Heart right ventricle (tissue), 16 donors: Measurements from ENCODE around the gene LDLRAD4. TPM values are rescaled to one million over a fixed set of nuclear protein-coding genes. Genes with fewer than 3 reads are reported as not detected.
A peak's percentile ranks its signal among the peaks of the same experiment; 100 is the strongest.

Source experiments
- ATAC-seq, 8 donors: fragments of 200-7000 bp; cut with Tn5 transposase; one replicate each; pipeline ENCODE4 v1.9.1; 2020; ENCODE audit warnings: mild to moderate bottlenecking in 8 of 8, moderate library complexity in 8 of 8, moderate number of reproducible peaks in 1 of 8
- DNase-seq, 2 donors: peaks; one replicate each; pipeline ENCODE4 v3.0.0-alpha.2; 2020
- H3K27ac ChIP-seq, 10 donors: fragments of 200-600 bp; sonication (generic) in 2 of 10; one replicate each; pipeline versions ENCODE4 v1.5.0 to v1.8.0; 2020 to 2022; ENCODE audit warnings: mild to moderate bottlenecking in 3 of 10
- H3K27me3 ChIP-seq, 7 donors: fragments of 200-600 bp; one replicate each; pipeline ENCODE4 v1.8.0; 2021 to 2022; ENCODE audit warnings: mild to moderate bottlenecking in 2 of 7
- H3K36me3 ChIP-seq, 9 donors: fragments of 200-600 bp; sonication (generic) in 1 of 9; one replicate each; pipeline versions ENCODE4 v1.5.0 to v1.8.0; 2020 to 2022; ENCODE audit warnings: mild to moderate bottlenecking in 2 of 9
- H3K4me1 ChIP-seq, 9 donors: fragments of 200-600 bp; sonication (generic) in 1 of 9; one replicate each; pipeline versions ENCODE4 v1.5.0 to v1.8.0; 2020 to 2022; ENCODE audit warnings: mild to moderate bottlenecking in 4 of 9
- H3K4me3 ChIP-seq, 10 donors: fragments of 200-600 bp; sonication (generic) in 2 of 10; one replicate each; pipeline versions ENCODE4 v1.5.0 to v1.8.0; 2020 to 2022; ENCODE audit warnings: mild to moderate bottlenecking in 7 of 10, moderate library complexity in 2 of 10
- H3K9me3 ChIP-seq, 11 donors: fragments of 200-600 bp in 10 of 11; sonication (generic) in 2 of 11; one replicate each; pipeline versions ENCODE4 v1.5.0 to v1.8.0; 2013 to 2022; ENCODE audit warnings: mild to moderate bottlenecking in 2 of 11, control low read depth in 1 of 11, moderate library complexity in 1 of 11
- WGBS, 2 donors: extraction: QIAGEN DNeasy Blood & Tissue Kit; methylation state at CpG; one replicate each; pipeline ENCODE4 v1.1.7; 2013; ENCODE audit warnings: inconsistent platforms in 1 of 2; 5-methylcytosine and 5-hydroxymethylcytosine counted together
- intact Hi-C, 10 donors: fragments of 100-400 bp; cut with DNase I; formaldehyde crosslinking; loops; one replicate each; pipeline versions ENCODE4 v1.11.1 to v1.14.2; 2022
- polyA plus RNA-seq, 2 donors: library from polyadenylated mRNA; stranded (reverse); fragments of 200-250 nt; gene quantifications; one replicate each; pipeline ENCODE4 v1.2.3, GENCODE V29; 2013
- total RNA-seq, 10 donors: library from RNA; stranded (reverse); fragmentation: NEBNext Ultra II Directional in 3 of 10; extraction: Animal tissue kit (Norgen Biotek cat#: 25700) in 3 of 10; gene quantifications; one replicate each; pipeline versions ENCODE4 v1.2.1 to v1.2.4, GENCODE V29; 2021 to 2023
- TF ChIP-seq, protein P1 (sequence below), 9 donors: fragments of 200-600 bp; sonication (generic) in 2 of 9; IDR thresholded peaks; one replicate each; pipeline versions ENCODE4 v1.5.0 to v1.8.0; 2021 to 2022; ENCODE audit warnings: antibody characterized with exemption in 9 of 9, mild to moderate bottlenecking in 5 of 9, moderate library complexity in 1 of 9
- donor health status: Arrhythmogenic right ventricular cardiomyopathy.
- donor health status: ischemic (EF 13 %, LVEDD 7.1; RV severe dilation, severe dysfunction).
- donor health status: healthy with polysubstance abuse.
- donor health status: DM: no; HTN: yes; CAD: no.
- donor health status: DM: no; HTN: no; CAD: no.
- donor health status: ischemic (EF 25% LVEDD 6.9; RV normal size, moderate dysfunction).
- donor health status: ischemic (EF 25% LVEDD 5.7; RV mildly dilated, moderate dysfunction).
- donor health status: healthy.
- donor health status: DM: yes; HTN: yes; CAD: no.
- donor health status: Ischemic cardiomyopathy.
- donor health status: ischemic (EF 35%, LVEDD 5.7; RV mildly dilated, moderate dysfunction).
- donor health status: nonischemic (EF 11% LVEDD 7.7; RV severe dilation, severe dysfunction).
- donor health status: DM: yes; HTN: yes; CAD: no.
- donor health status: PGD.
- donor health status: ischemic (EF 29% LVEDD 5.4; RV normal size, mild dysfunction).
- donor health status: nonischemic (EF 23%, LVEDD 6.1; RV moderate dilation, normal function).

Gene LDLRAD4
- total and polyA plus RNA-seq, 12 donors, result 5.4 to 74.6 (median 34.6) TPM

DNA sequence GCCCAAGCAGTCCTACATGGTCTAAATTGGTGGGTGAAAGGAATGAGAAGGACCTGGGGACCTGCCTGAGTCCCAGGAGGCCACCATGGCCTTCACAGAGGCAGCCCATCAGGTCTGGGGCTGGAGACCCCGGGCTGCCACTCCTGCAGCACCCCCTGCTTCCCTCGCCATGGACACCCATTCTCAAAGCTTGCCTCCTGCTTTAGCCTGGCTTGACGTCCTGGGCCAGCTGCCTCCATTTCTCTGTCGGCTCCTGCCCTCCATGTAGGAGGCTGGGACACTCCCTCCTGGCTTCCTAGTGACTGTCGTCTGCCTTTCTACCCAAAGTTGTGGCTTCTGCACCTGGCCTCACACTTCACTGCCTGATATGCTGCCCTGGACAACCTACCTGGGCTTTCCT, 309.2 kb downstream of the LDLRAD4 start:
- 87 to 94% methylated on average over 5 of the region's 5 CpGs for WGBS, 2 donors
- TF ChIP-seq, protein P1, sequence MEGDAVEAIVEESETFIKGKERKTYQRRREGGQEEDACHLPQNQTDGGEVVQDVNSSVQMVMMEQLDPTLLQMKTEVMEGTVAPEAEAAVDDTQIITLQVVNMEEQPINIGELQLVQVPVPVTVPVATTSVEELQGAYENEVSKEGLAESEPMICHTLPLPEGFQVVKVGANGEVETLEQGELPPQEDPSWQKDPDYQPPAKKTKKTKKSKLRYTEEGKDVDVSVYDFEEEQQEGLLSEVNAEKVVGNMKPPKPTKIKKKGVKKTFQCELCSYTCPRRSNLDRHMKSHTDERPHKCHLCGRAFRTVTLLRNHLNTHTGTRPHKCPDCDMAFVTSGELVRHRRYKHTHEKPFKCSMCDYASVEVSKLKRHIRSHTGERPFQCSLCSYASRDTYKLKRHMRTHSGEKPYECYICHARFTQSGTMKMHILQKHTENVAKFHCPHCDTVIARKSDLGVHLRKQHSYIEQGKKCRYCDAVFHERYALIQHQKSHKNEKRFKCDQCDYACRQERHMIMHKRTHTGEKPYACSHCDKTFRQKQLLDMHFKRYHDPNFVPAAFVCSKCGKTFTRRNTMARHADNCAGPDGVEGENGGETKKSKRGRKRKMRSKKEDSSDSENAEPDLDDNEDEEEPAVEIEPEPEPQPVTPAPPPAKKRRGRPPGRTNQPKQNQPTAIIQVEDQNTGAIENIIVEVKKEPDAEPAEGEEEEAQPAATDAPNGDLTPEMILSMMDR (IDR thresholded peaks at IDR 0.05), result no peak
- Histone ChIP-seq H3K27me3 (no peaks in the 10 kb centered on the region), H3K4me3 (no peak overlapping the region), H3K9me3 (no peaks in the 10 kb centered on the region), H3K4me1 (peaks cover 0 to 28% (median 14%) of the 10 kb centered on the region in 9 donors), H3K36me3 (peaks cover 0 to 4% (median 0%) of the 10 kb centered on the region in 9 donors), H3K27ac (no peak overlapping the region)
- intact Hi-C loops, result loop anchor here in 2 of 10 donors (10.0 kb wide), 2 partner anchors 143 to 223 kb away; no protein-coding TSS in a partner anchor
- no peak for ATAC-seq
- no peak for DNase-seq

DNA sequence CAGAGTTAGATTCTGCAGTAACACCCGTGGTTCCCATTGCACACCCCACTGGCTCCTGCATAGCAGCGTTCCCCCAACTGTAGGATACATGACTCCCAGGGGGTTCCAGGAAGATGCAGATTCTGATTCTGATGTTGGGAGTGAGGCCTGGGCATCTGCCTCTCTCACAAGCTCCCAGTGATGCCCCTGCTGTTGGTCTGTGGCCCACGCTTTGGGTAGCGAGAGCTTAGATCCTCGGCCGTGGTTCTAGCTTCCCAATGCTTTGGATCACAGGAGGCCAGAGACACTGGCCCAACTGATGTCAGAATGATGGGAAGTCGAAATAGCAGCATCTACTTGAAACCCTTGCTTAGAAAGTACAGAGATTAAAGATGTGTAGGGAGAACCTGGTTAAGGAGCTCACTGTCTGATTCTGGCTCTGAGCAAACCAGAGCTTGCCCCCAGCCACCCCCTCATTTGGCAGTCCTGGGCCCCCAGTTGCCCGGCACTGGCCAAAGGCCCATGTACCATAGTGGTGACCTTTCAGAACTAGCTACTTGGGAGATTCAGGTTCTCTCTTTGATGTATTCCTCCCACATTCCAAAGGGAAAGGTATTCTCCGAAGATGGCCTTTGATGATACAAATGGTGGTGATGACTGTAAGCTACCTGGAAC, 310.3 kb downstream of the LDLRAD4 start:
- ATAC-seq, result no peak
- no peak for DNase-seq
- 96 to 97% methylated on average over 9 of the region's 9 CpGs for WGBS, 2 donors

DNA sequence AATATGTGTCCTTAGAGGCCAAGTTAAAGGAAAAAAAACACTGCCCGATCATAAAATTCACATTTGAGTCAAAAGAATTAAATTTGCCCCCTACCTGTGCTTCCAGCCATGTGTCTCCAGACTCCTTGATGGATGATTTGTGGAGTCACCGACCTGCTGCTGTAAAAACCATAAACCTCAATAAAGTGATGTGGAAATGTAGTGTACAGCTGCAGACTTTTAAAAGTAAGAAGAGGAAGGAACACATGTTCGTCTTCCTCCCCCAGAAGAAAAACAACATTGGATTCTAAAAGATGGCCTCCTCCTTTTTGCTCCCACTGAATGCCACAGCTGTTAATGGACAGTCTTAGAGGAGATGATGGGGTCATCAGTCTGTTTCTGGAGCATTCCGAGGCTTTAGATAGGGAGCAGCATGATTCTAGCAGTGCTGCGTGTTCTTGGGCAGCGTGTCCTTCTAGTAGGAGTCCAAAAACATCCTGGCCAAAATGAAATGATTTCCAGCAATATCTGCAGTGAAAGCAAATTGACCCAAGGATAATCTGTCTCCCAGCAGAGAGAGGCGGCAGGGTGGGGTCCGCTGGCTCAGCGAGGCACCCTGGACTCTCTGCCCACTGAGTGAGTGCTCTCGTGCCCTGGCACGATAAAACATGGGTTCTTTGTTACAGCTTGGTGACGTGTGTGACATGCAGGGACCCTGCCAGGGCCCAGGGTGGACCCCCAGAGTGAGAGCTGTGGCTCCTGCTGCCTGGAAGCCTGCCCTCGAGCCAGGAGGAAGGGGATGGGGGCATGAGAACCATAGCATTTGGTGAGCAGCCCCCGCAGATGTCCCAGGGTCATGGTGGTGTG, 311.7 kb downstream of the LDLRAD4 start:
- ATAC-seq, result peak in 7 of 8 donors; percentile 10 to 45 (median 19)
- 71 to 78% methylated on average over 14 of the region's 14 CpGs for WGBS, 2 donors
- H3K4me3 ChIP-seq, result no peak overlapping the region
- H3K4me1 ChIP-seq, result peaks cover 0 to 27% (median 13%) of the 10 kb centered on the region in 9 donors
- no peaks in the 10 kb centered on the region for H3K27me3 ChIP-seq
- no peaks in the 10 kb centered on the region for H3K9me3 ChIP-seq
- TF ChIP-seq, protein P1 (IDR thresholded peaks at IDR 0.05), result no peak
- H3K36me3 ChIP-seq, result peaks cover 0 to 4% (median 0%) of the 10 kb centered on the region in 9 donors
- intact Hi-C loops, result loop anchor here in 9 of 10 donors (2.0 to 5.0 kb wide), 3 partner anchors 313 to 318 kb away; partner anchors contain the start of gene LDLRAD4 (in 5 of the 9)
- H3K27ac ChIP-seq, result peak overlapping the region in 3 of 10 donors; percentile 31 to 66 (median 49)
- DNase-seq, result no peak

More for the DNA sequence above, 310.3 kb downstream of the LDLRAD4 start:
- H3K9me3 ChIP-seq, result no peaks in the 10 kb centered on the region
- no peaks in the 10 kb centered on the region for H3K27me3 ChIP-seq
- H3K4me3 ChIP-seq, result no peak overlapping the region
- peaks cover 0 to 4% (median 0%) of the 10 kb centered on the region in 9 donors for H3K36me3 ChIP-seq
- no peak overlapping the region for H3K27ac ChIP-seq
- intact Hi-C loops, result loop anchor here in 2 of 10 donors (10.0 kb wide), 2 partner anchors 144 to 224 kb away; no protein-coding TSS in a partner anchor
- peaks cover 0 to 32% (median 14%) of the 10 kb centered on the region in 9 donors for H3K4me1 ChIP-seq
- TF ChIP-seq, protein P1 (IDR thresholded peaks at IDR 0.05), result no peak

DNA sequence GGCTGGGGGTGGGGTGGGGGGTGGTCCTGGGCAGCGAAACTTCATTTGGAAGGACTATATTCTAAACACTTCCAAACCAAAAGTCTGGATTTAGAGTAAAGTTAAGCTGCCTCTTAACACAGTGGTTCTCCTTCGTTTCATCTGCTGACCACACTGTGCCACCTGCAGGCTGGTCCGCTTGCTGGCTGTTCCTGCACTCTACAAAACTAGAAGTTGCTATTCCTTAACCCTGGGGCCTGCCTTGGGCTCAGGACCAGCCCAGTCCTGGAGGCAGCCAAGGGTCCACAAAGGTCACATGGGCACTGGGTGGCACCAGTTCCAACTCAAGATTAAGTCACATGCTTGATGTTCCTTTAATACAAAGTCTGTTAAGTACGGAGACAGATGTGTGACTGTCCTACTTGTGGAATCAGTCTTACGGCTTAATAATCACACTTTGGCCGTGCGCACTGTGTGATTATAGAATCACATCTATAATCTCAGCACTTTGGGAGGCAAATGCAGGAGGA, 312.4 kb downstream of the LDLRAD4 start:
- H3K4me3 ChIP-seq, result no peak overlapping the region
- peak overlapping the region in 3 of 10 donors; percentile 31 to 66 (median 49) for H3K27ac ChIP-seq
- WGBS, 2 donors, result 70% methylated on average over 7 of the region's 7 CpGs

More for the DNA sequence above, 312.4 kb downstream of the LDLRAD4 start:
- ATAC-seq, result peak; percentile 77 to 93 (median 90)
- H3K27me3 ChIP-seq, result no peaks in the 10 kb centered on the region
- peaks cover 0 to 20% (median 13%) of the 10 kb centered on the region in 9 donors for H3K4me1 ChIP-seq
- peaks cover 0 to 4% (median 0%) of the 10 kb centered on the region in 9 donors for H3K36me3 ChIP-seq
- intact Hi-C loops, result loop anchor here (1.0 to 5.0 kb wide), 4 partner anchors 314 to 319 kb away; partner anchors contain the start of gene LDLRAD4 (in 5 of the 10)
- peak; percentile 59 to 62 for DNase-seq
- TF ChIP-seq, protein P1 (IDR thresholded peaks at IDR 0.05), result peak; percentile 14 to 72 (median 55)
- H3K9me3 ChIP-seq, result no peaks in the 10 kb centered on the region
